HG02943 (cell line): ENCODE data around the gene RUNX2.

ENCODE experiments used
- ATAC-seq: cut with Tn5 transposase; IDR thresholded peaks from one replicate; pipeline ENCODE4 v1.9.1; 2021; ENCODE audit warnings: mild to moderate bottlenecking, low read depth, moderate library complexity; ENCODE audit not compliant: unreplicated experiment

Gene RUNX2

DNA sequence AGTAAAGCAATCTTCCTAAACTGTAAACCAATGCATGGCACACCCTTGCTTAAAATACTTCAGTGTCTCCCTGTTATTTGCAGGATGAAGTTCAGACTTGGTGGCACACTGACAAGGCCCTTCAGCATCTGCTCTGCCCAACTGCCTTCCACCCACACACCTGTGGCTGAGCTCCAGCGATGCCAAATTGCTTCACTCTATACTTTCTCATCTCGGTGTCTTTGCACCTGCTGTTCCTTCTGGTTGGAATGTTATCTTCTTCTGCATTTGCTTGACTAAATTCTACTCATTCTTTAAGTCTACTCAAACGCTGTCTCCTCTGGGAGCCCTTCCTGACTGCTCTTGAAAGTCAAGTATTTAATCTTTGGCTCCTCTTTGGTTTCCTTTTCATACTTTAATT is 149.7 kb downstream of the RUNX2 start:
- no peak for ATAC-seq

DNA sequence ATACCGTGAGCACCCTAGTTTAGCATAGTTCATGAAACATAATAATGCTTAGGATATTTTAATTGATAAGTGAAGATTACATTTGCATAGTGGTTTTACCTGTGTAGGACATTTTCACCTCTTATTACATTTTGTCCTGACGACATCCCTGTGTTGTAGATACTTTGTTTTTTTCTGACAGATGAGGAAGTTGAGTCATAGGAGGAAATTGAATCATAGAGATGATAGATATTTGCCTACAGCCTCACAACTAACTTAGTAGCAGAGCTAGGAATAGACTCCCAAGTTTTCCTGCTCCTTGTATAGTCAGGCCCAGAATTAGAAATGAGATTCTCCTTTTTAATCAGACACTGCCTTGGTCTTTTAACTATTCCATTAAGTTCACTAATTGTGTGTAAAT is 150.1 kb downstream of the RUNX2 start:
- ATAC-seq = no peak

- no peak for ATAC-seq
Observed at GRCh38 chr6:45479834-45480751, 152.0 kb downstream of the RUNX2 start.

DNA sequence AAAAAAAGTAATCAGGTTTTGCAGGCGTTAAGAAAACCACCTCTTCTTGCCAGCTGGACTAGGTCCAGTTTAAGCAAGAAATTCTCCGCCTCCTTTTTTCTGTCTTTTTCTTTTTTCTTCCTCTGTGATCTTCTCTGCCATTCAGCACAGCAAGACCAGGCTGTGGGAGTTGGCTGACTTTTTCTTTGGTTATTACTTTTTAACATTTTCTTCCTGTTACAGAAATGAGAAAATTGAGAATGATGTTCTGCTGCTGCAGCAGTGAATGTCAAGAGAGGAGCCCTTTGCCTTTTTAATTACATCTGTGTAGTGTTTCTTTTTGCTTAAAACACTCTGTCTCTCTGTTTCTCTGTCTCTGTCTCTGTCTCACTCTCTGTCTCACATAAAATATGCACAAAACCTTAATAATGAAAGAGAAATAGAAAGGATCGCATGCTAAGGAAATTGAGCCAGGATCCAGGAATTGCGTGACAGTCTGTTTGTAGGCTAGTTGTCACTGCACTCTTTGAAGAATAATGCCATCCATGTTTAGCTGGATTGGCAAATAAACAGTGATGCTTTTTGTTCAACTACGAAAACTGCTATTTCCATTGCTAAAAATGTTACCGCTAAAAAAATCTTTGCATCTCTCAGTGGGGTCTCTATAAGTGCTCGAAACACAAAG is 152.8 kb downstream of the RUNX2 start:
- ATAC-seq = no peak

DNA sequence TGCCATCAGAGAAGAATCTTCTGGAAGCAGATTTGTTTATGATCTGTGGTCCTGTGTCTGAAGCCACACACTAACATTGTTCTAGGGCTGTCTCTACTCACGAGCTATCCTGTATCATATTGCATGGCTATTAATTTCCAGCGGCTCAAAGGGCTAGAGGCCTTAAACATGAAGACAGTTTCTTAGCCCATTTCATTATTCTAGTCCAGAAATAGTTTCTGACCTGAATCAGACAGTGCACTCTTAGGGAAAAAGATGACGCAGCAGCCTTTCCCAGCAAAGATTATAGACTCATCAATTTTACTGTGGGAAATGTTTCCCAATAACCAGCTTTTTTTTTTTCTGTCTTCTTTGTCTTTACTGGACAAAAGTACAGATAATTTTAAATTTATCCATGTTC is 154.9 kb downstream of the RUNX2 start:
- no peak for ATAC-seq

GRCh38 chr6:45483501-45483900 is 155.4 kb downstream of the RUNX2 start:
- ATAC-seq = no peak

GRCh38 chr6:45486736-45487135 is 158.6 kb downstream of the RUNX2 start:
- no peak for ATAC-seq

DNA sequence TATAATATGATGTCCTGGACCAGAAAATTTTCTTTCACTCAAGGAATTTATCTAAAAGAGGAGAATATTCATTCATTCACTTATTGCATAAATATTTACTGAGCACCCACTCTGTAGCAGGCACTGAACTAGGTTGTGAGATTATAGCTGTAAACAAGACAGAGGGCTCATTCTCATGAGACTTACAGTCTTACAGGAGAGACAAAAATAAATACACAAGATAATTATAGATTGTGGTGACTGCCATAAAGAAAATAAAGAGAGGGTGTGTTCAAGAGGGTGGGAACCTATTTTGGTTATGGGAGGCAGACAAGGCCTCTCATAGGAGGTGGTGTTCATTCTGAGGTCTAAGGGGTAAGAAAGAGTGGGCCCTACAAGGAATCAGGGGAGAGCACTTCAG is 159.5 kb downstream of the RUNX2 start:
- no peak for ATAC-seq

- ATAC-seq = no peak
Observed at GRCh38 chr6:45488269-45488668, 160.1 kb downstream of the RUNX2 start.

GRCh38 chr6:45488889-45489288 is 160.8 kb downstream of the RUNX2 start:
- ATAC-seq = no peak

- ATAC-seq = no peak
Observed at GRCh38 chr6:45491048-45491735, 163.1 kb downstream of the RUNX2 start.

GRCh38 chr6:45491874-45492273 is 163.7 kb downstream of the RUNX2 start:
- no peak for ATAC-seq

DNA sequence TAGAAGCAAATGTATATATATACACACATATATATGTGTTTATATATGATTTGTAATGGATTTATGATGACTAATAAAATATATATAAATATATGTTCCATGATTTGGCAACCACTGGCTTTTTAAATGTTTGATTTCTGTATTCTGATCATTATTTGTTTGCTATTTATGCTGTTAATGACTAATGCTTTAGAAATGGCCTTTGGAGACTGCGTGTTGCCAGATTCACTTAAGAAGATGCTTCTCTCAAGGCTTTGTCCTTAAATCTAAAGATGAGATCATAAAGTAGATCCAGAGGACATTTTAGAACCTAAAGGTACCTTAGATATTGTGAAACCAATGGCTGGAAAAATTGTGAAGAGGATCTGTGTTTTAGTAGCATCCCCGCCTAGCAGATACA is 165.6 kb downstream of the RUNX2 start:
- ATAC-seq = no peak

DNA sequence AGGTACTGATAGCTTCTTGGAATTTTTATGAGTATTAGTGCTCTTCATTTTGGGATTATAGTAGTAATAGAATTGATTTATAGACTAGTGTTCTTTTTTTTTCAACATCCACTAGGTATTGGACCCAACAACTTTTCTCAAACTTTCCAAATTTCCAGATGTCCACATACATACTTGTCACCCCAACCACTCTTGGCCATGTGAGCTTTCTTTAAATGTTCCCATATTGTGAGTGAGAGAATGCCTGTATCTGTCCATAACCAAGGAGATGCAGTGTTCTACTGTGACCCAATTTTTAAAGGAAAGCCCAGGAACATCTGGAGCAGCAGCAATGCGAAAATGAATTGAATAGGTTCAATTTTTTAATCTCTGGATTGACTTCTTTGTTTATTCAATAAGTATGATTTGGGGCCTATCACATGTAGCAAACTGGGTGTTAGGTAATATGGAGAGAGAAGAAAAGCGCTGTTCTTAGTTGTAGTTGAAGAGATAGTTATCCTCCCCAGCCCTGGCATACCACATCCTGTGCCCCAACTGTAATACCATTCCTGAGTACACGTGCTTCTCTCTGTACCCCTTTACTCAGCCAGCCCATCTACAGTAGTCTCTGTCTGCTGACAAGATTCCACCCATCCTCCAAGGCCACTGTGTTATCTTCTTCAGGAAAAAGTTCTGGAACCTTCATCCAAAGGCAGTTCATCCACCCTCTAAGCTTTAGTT is 166.4 kb downstream of the RUNX2 start:
- ATAC-seq = no peak

DNA sequence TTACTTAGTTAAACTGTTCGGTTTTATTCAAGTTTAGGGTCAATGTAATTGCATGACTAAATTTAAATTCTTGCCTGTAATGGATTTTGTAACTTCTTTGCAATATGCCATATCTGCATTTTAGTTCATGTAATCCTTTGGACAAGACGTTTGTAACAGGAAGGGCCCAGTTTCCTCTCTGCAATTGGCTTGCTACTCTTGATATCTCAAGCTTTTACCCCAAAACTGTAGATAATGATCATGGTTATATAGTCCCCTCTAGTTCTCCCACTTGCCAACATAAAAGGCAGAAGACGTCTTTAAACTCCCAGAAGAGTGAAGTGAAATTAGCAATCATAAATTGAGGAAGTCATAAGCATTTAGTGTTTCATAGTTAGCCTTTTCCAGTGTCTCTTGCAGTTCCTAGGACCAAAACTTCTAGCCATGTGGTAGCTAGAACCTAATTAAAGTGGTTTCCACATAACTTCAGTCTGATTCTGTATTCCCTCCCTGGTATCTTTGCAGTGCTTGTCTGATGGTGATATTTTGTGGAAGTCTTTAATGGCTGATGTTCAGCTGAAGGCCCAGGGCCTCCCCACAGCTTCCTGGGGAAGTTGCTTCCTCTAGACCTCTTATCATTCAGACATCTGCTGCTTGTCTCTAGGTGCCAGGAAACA is 167.4 kb downstream of the RUNX2 start:
- no peak for ATAC-seq

- ATAC-seq = no peak
Observed at GRCh38 chr6:45496085-45496433, 167.9 kb downstream of the RUNX2 start.

GRCh38 chr6:45498591-45498990 is 170.5 kb downstream of the RUNX2 start:
- ATAC-seq = no peak

GRCh38 chr6:45500924-45501816 is 173.0 kb downstream of the RUNX2 start:
- ATAC-seq = no peak

GRCh38 chr6:45502456-45502855 is 174.3 kb downstream of the RUNX2 start:
- no peak for ATAC-seq
